Endothelial cell of umbilical vein (primary cell): ENCODE results near the gene INS. TPM values are rescaled to one million over a fixed set of nuclear protein-coding genes. Genes with fewer than 3 reads are reported as not detected.

Experiments
- BruUV-seq: library from RNA; stranded (reverse); fragments of 400-500 nt; replicated peaks from 2 replicates; lab custom pipeline; 2021; lab: Mats Ljungman, UMichigan
- CTCF ChIA-PET: fragments of 300-600, 350-600 bp; sonication (Branson Sonifier 250); formaldehyde crosslinking; loops from one replicate; lab custom pipeline; 2021; ENCODE audit warnings: antibody characterized with exemption, inconsistent platforms; lab: Charles Lee
- POLR2A ChIA-PET: fragments of 300-600, 350-600 bp; sonication (Branson Sonifier 250); formaldehyde crosslinking; loops from one replicate; lab custom pipeline; 2021; ENCODE audit warnings: antibody characterized with exemption, inconsistent platforms; lab: Charles Lee
- DNase-seq: peaks from one replicate; pipeline ENCODE4 v3.0.0-alpha.2; 2011; ENCODE audit warnings: low read depth, low spot score
- FAIRE-seq: peaks from 2 replicates; lab custom pipeline; 2011; peaks lifted over from hg19 to GRCh38; lab: Jason Lieb, UNC
- H2AFZ ChIP-seq: 2 replicates; pipeline ENCODE4 v1.6.0; 2012; ENCODE audit warnings: low read depth, low read length, control low read depth, inconsistent platforms
- H3K27ac ChIP-seq: 2 replicates; pipeline ENCODE4 v1.5.1; 2011; ENCODE audit warnings: low read depth, mild to moderate bottlenecking, control low read depth, low read length, moderate library complexity; ENCODE audit not compliant: insufficient read depth
- H3K27me3 ChIP-seq, 2 experiments: 2 replicates each; pipeline versions ENCODE4 v1.6.0 to v1.6.1; 2011; ENCODE audit warnings: low read length in 2 of 2, mixed read lengths in 1 of 2; ENCODE audit not compliant: control insufficient read depth in 2 of 2, insufficient read depth in 2 of 2
- H3K36me3 ChIP-seq, 2 experiments: 2 replicates in 1 of 2; 3 replicates in 1 of 2; pipeline ENCODE4 v1.5.1; 2011; ENCODE audit warnings: low read length in 2 of 2, mild to moderate bottlenecking in 1 of 2, moderate library complexity in 1 of 2; ENCODE audit not compliant: control insufficient read depth in 2 of 2, insufficient read depth in 2 of 2; ENCODE audit errors: extremely low read depth in 1 of 2
- H3K4me1 ChIP-seq: 3 replicates; pipeline ENCODE4 v1.5.1; 2011; ENCODE audit warnings: mild to moderate bottlenecking, low read length; ENCODE audit not compliant: control insufficient read depth, insufficient read depth; ENCODE audit errors: extremely low read depth
- H3K4me2 ChIP-seq: 2 replicates; pipeline ENCODE4 v1.6.1; 2011; ENCODE audit warnings: low read length, control low read depth, mixed read lengths; ENCODE audit not compliant: insufficient read depth
- H3K4me3 ChIP-seq, 3 experiments: fragments of 200-600 bp in 1 of 3; sonication (generic), shearing (Covaris generic) in 1 of 3; replicated peaks in 1 of 3; 2 replicates each; pipeline ENCODE4 v1.5.1; 2011 to 2016; ENCODE audit warnings: control low read depth in 3 of 3, low read length in 3 of 3, mild to moderate bottlenecking in 2 of 3, inconsistent platforms in 1 of 3, low read depth in 1 of 3, moderate library complexity in 1 of 3; ENCODE audit not compliant: insufficient read depth in 1 of 3
- H3K79me2 ChIP-seq: 2 replicates; pipeline ENCODE4 v1.6.0; 2012; ENCODE audit warnings: low read length, inconsistent platforms; ENCODE audit not compliant: control insufficient read depth, insufficient read depth
- H3K9ac ChIP-seq: replicated peaks from 2 replicates; pipeline ENCODE3; 2011; ENCODE audit warnings: low read length, control low read depth; ENCODE audit not compliant: insufficient read depth; ENCODE audit errors: extremely low read depth
- H3K9me1 ChIP-seq: replicated peaks from 3 replicates; pipeline ENCODE4 v1.6.0; 2011; ENCODE audit warnings: mild to moderate bottlenecking, low read length; ENCODE audit not compliant: control insufficient read depth, insufficient read depth; ENCODE audit errors: extremely low read depth
- H3K9me3 ChIP-seq: replicated peaks from 2 replicates; pipeline ENCODE4 v1.5.1; 2012; ENCODE audit warnings: low read length, inconsistent platforms; ENCODE audit not compliant: control insufficient read depth, insufficient read depth
- H4K20me1 ChIP-seq: replicated peaks from 2 replicates; pipeline ENCODE3; 2011; ENCODE audit warnings: mild to moderate bottlenecking, low read length; ENCODE audit not compliant: control insufficient read depth, insufficient read depth; ENCODE audit errors: extremely low read depth
- EZH2 ChIP-seq: IDR thresholded peaks from 2 replicates; pipeline ENCODE4 v1.6.1; 2012; ENCODE audit warnings: borderline replicate concordance, low read depth, mild to moderate bottlenecking, moderate library complexity, low read length, inconsistent platforms; ENCODE audit not compliant: severe bottlenecking
- FOS ChIP-seq: IDR thresholded peaks from 2 replicates; pipeline ENCODE4 v1.6.1; 2011; ENCODE audit warnings: mild to moderate bottlenecking, low read length, moderate library complexity, borderline replicate concordance; ENCODE audit not compliant: insufficient read depth
- POLR2A ChIP-seq: IDR thresholded peaks from 2 replicates; pipeline ENCODE4 v1.6.1; 2012; ENCODE audit warnings: low read depth, mild to moderate bottlenecking, control low read depth, low read length
- POLR2AphosphoS5 ChIP-seq: IDR thresholded peaks from 2 replicates; pipeline ENCODE4 v1.6.1; 2012; ENCODE audit warnings: low read depth, mild to moderate bottlenecking, control low read depth, low read length, moderate library complexity; ENCODE audit not compliant: insufficient read depth
- dilution Hi-C: fragments of 300-500 bp; cut with MboI; formaldehyde crosslinking; loops from one replicate; pipeline ENCODE4 v1.15.0; 2019; ENCODE audit warnings: low sequenced_read_pairs; ENCODE audit not compliant: extremely low pct_ligation_motif_present
- intact Hi-C: fragments of 100-400 bp; cut with micrococcal nuclease; formaldehyde crosslinking; loops from one replicate; pipeline ENCODE4 v1.10.0; 2022
- polyA plus RNA-seq, 4 experiments: library from polyadenylated mRNA; depleted of rRNA in 3 of 4; stranded (reverse) in 3 of 4; unstranded in 1 of 4; fragments of >200 nt; gene quantifications; 2 replicates each; pipeline versions ENCODE4 v1.2.1 to v1.2.3, GENCODE V29; 2011 to 2012; ENCODE audit warnings: missing spikeins in 1 of 4
- total RNA-seq: library from RNA; stranded (reverse); gene quantifications from 2 replicates; pipeline ENCODE4 v1.2.3, GENCODE V29; 2021
- TF ChIP-seq, protein P1 (sequence below): IDR thresholded peaks from 2 replicates; pipeline ENCODE4 v1.6.1; 2011; ENCODE audit not compliant: insufficient read depth, insufficient read length
- TF ChIP-seq, protein P2 (sequence below), 2 donors: IDR thresholded peaks; 1 replicate in 1 of 2; 2 replicates in 1 of 2; pipeline ENCODE4 v1.5.1; 2011; ENCODE audit warnings: low read length in 2 of 2, mild to moderate bottlenecking in 2 of 2, moderate library complexity in 2 of 2, control low read depth in 1 of 2, inconsistent platforms in 1 of 2, low read depth in 1 of 2; ENCODE audit not compliant: insufficient read depth in 1 of 2; ENCODE audit errors: extremely low read depth in 1 of 2

INS gene
- total and polyA plus RNA-seq, 2 donors (not counting 3 experiments of a cell fraction or from before 2014, with no cell fraction given) = not detected

DNA sequence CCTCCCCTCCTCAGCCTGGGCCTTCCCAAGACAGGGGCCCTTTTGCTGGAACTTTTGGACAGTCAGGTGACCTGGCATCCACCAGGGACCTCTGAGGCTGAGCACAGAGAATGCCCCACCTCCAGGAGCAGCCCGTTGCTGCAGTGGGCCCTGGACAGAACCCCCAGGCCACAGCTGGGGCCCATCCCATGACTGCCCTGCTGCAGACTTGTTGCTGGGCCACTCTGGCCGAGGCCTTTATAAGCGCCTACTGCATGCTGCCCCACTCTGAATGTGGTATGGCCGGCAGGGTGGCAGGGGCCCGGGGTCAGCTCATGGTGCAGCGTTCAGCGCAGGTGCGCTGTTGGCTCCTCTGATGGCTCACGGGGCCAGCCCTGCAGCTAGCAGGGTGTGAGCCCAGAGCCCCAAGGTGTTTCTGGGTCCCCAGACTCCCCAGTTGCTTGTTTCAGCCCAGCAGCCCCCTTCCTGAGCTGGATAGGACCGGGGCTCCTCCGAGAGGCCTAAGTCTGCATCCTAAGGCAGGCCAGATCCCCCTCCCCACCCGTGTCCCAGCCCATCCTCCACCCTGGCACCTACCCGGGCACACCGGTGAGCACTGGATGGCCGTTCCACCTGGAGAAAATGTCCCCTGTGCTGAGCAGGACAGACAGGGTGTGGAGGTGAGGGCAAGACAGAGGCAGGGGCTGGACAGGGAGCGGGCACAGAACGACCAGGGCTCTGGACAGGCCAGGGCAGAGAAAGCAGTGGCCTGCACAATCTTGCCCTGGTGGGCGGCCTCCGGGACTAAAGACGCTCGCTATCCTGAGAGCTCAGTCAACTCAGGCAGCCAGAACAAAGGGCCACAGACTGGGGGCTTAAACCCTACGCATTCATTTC lies 38.7 kb upstream of the INS start:
- TF ChIP-seq EZH2 (no peak), POLR2AphosphoS5 (no peak), FOS (no peak), POLR2A (no peak)
- TF ChIP-seq, protein P1, sequence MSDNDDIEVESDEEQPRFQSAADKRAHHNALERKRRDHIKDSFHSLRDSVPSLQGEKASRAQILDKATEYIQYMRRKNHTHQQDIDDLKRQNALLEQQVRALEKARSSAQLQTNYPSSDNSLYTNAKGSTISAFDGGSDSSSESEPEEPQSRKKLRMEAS = no peak
- TF ChIP-seq, protein P2, sequence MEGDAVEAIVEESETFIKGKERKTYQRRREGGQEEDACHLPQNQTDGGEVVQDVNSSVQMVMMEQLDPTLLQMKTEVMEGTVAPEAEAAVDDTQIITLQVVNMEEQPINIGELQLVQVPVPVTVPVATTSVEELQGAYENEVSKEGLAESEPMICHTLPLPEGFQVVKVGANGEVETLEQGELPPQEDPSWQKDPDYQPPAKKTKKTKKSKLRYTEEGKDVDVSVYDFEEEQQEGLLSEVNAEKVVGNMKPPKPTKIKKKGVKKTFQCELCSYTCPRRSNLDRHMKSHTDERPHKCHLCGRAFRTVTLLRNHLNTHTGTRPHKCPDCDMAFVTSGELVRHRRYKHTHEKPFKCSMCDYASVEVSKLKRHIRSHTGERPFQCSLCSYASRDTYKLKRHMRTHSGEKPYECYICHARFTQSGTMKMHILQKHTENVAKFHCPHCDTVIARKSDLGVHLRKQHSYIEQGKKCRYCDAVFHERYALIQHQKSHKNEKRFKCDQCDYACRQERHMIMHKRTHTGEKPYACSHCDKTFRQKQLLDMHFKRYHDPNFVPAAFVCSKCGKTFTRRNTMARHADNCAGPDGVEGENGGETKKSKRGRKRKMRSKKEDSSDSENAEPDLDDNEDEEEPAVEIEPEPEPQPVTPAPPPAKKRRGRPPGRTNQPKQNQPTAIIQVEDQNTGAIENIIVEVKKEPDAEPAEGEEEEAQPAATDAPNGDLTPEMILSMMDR (IDR thresholded peaks at IDR 0.05; ENCODE audit: extremely low read depth in 1 of 2, insufficient read depth in 1 of 2, low read depth in 1 of 2, low read length in 2 of 2) = no peak
- H3K9ac ChIP-seq = no peak overlapping the region
- H3K9me3 ChIP-seq = no peaks in the 10 kb centered on the region
- H4K20me1 ChIP-seq = no peaks in the 10 kb centered on the region
- H3K4me2 ChIP-seq = no peak overlapping the region
- no peaks in the 10 kb centered on the region for H3K79me2 ChIP-seq
- H3K4me3 ChIP-seq = no peak overlapping the region
- POLR2A ChIA-PET = no interaction called here
- H3K36me3 ChIP-seq = no peaks in the 10 kb centered on the region
- dilution Hi-C loops (no loop called here), intact Hi-C loops (loop anchor here (5.0 kb wide), 1 partner anchor 333 kb away; no protein-coding TSS in a partner anchor)
- H3K4me1 ChIP-seq = no peaks in the 10 kb centered on the region
- H3K27ac ChIP-seq = no peak overlapping the region
- FAIRE-seq (no peak), DNase-seq (no peak)
- no peaks in the 10 kb centered on the region for H3K27me3 ChIP-seq
- no peaks in the 10 kb centered on the region for H3K9me1 ChIP-seq
- BruUV-seq = no TSS peak
- no peak overlapping the region for H2AFZ ChIP-seq
- CTCF ChIA-PET = interaction anchor here (1.0 to 4.7 kb wide), 4 partner anchors 106 to 547 kb away, joined by 3 to 67 read pairs (median 12); no protein-coding TSS in a partner anchor
